IMR-90 (cell line): ENCODE data around the gene SCFD2. TPM values are rescaled to one million over a fixed set of nuclear protein-coding genes. Genes with fewer than 3 reads are reported as not detected.
A peak's percentile ranks its signal among the peaks of the same experiment; 100 is the strongest.

Experiments used
- ATAC-seq: fragments of 200-7000 bp; cut with Tn5 transposase; 2 replicates; pipeline ENCODE4 v1.9.1; 2020; ENCODE audit warnings: low read depth, mild to moderate bottlenecking, moderate library complexity
- BruUV-seq: library from RNA; stranded (reverse); fragments of 400-500 nt; replicated peaks from 2 replicates; lab custom pipeline; 2021; lab: Mats Ljungman, UMichigan
- CTCF ChIA-PET: fragments of 300-600 bp; formaldehyde crosslinking; extraction: SDS; loops from one replicate; lab custom pipeline; 2021; ENCODE audit warnings: antibody characterized with exemption; lab: Yijun Ruan, JAX
- POLR2A ChIA-PET: fragments of 300-600 bp; sonication (Branson Sonifier 250); formaldehyde crosslinking; loops from one replicate; lab custom pipeline; 2022; ENCODE audit warnings: antibody characterized with exemption; ENCODE audit not compliant: unreplicated experiment; lab: Charles Lee
- DNase-seq: peaks from one replicate; pipeline ENCODE4 v3.0.0; 2013
- H2AFZ ChIP-seq: replicated peaks from 2 replicates; pipeline ENCODE3; 2013; ENCODE audit warnings: low read length, mild to moderate bottlenecking; ENCODE audit not compliant: poor library complexity
- H2AK5ac ChIP-seq: 2 replicates; pipeline ENCODE4 v1.6.1; 2013; ENCODE audit warnings: low read depth, low read length, inconsistent platforms
- H2AK9ac ChIP-seq: replicated peaks from 2 replicates; pipeline ENCODE3; 2013; ENCODE audit warnings: mild to moderate bottlenecking, low read depth, low read length, moderate library complexity; ENCODE audit not compliant: poor library complexity
- H2BK120ac ChIP-seq: 2 replicates; pipeline ENCODE4 v1.6.1; 2013; ENCODE audit warnings: low read depth, low read length, inconsistent platforms
- H2BK15ac ChIP-seq: 3 replicates; pipeline ENCODE4 v1.6.1; 2013; ENCODE audit warnings: low read depth, low read length, inconsistent platforms
- H2BK20ac ChIP-seq: 2 replicates; pipeline ENCODE4 v1.6.1; 2013; ENCODE audit warnings: low read depth, mild to moderate bottlenecking, inconsistent platforms, low read length, moderate library complexity
- H2BK5ac ChIP-seq: 2 replicates; pipeline ENCODE4 v1.6.1; 2013; ENCODE audit warnings: mild to moderate bottlenecking, low read depth, low read length, inconsistent platforms; ENCODE audit not compliant: poor library complexity, severe bottlenecking
- H3K14ac ChIP-seq: replicated peaks from 2 replicates; pipeline ENCODE4 v1.6.1; 2013; ENCODE audit warnings: low read depth, low read length, inconsistent platforms
- H3K18ac ChIP-seq: 2 replicates; pipeline ENCODE4 v1.6.1; 2013; ENCODE audit warnings: low read depth, low read length, control low read depth
- H3K23ac ChIP-seq: 2 replicates; pipeline ENCODE4 v1.6.1; 2013; ENCODE audit warnings: low read depth, low read length, inconsistent platforms
- H3K27ac ChIP-seq: 2 replicates; pipeline ENCODE4 v1.5.1; 2013; ENCODE audit warnings: mild to moderate bottlenecking, control low read depth, low read length; ENCODE audit not compliant: insufficient read depth
- H3K27me3 ChIP-seq: 2 replicates; pipeline ENCODE4 v1.6.1; 2013; ENCODE audit warnings: low read length; ENCODE audit not compliant: control insufficient read depth, insufficient read depth
- H3K36me3 ChIP-seq: 2 replicates; pipeline ENCODE4 v1.6.1; 2013; ENCODE audit warnings: low read length, mixed read lengths; ENCODE audit not compliant: control insufficient read depth, insufficient read depth
- H3K4ac ChIP-seq: 2 replicates; pipeline ENCODE4 v1.6.1; 2013; ENCODE audit warnings: low read depth, low read length, inconsistent platforms
- H3K4me1 ChIP-seq: 2 replicates; pipeline ENCODE4 v1.6.1; 2013; ENCODE audit warnings: low read length, mixed read lengths; ENCODE audit not compliant: control insufficient read depth, insufficient read depth
- H3K4me2 ChIP-seq: 2 replicates; pipeline ENCODE4 v1.6.1; 2013; ENCODE audit warnings: low read depth, mild to moderate bottlenecking, control low read depth, low read length, moderate library complexity
- H3K4me3 ChIP-seq: 2 replicates; pipeline ENCODE4 v1.5.1; 2013; ENCODE audit warnings: low read depth, mild to moderate bottlenecking, control low read depth, low read length, moderate library complexity; ENCODE audit not compliant: insufficient read depth
- H3K56ac ChIP-seq: 2 replicates; pipeline ENCODE4 v1.6.1; 2013; ENCODE audit warnings: low read length, inconsistent platforms; ENCODE audit not compliant: insufficient read depth; ENCODE audit errors: extremely low read depth
- H3K79me1 ChIP-seq, 2 experiments: 2 replicates each; pipeline ENCODE4 v1.6.1; 2013; ENCODE audit warnings: low read length in 2 of 2, inconsistent platforms in 1 of 2, low read depth in 1 of 2
- H3K9ac ChIP-seq: 2 replicates; pipeline ENCODE4 v1.6.1; 2013; ENCODE audit warnings: low read depth, low read length, control low read depth
- H3K9me1 ChIP-seq: 2 replicates; pipeline ENCODE4 v1.6.1; 2013; ENCODE audit warnings: low read length, inconsistent platforms; ENCODE audit not compliant: insufficient read depth
- H3K9me3 ChIP-seq: 2 replicates; pipeline ENCODE4 v1.6.1; 2013; ENCODE audit warnings: low read length; ENCODE audit not compliant: control insufficient read depth, insufficient read depth
- H4K20me1 ChIP-seq: 2 replicates; pipeline ENCODE4 v1.6.1; 2013; ENCODE audit warnings: low read length, inconsistent platforms; ENCODE audit not compliant: insufficient read depth
- H4K5ac ChIP-seq: 2 replicates; pipeline ENCODE4 v1.6.1; 2013; ENCODE audit warnings: mild to moderate bottlenecking, low read depth, low read length, control low read depth
- H4K8ac ChIP-seq, 2 experiments: 2 replicates each; pipeline ENCODE4 v1.6.1; 2013; ENCODE audit warnings: low read depth in 2 of 2, low read length in 2 of 2, control low read depth in 1 of 2, inconsistent platforms in 1 of 2
- H4K91ac ChIP-seq: 2 replicates; pipeline ENCODE4 v1.6.1; 2013; ENCODE audit warnings: low read depth, low read length, inconsistent platforms; ENCODE audit not compliant: insufficient read depth
- BHLHE40 ChIP-seq: fragments of 150-350 bp; IDR thresholded peaks from 2 replicates; pipeline ENCODE4 v1.6.1; 2016; ENCODE audit warnings: mild to moderate bottlenecking, low read depth, low read length
- CEBPB ChIP-seq: IDR thresholded peaks from 2 replicates; pipeline ENCODE4 v1.6.1; 2012; ENCODE audit warnings: low read depth, low read length, improper control_type of control experiment
- CHD1 ChIP-seq: IDR thresholded peaks from 2 replicates; pipeline ENCODE4 v1.6.1; 2012; ENCODE audit warnings: low read depth, low read length, improper control_type of control experiment
- CTCF ChIP-seq: conservative IDR thresholded peaks from 2 replicates; pipeline ENCODE4 v1.5.1; 2012; ENCODE audit warnings: mild to moderate bottlenecking, low read depth, low read length, improper control_type of control experiment
- ELK1 ChIP-seq: fragments of 150-350 bp; IDR thresholded peaks from 2 replicates; pipeline ENCODE4 v1.6.1; 2016; ENCODE audit warnings: low read depth, mild to moderate bottlenecking, low read length, moderate library complexity, borderline replicate concordance
- FOS ChIP-seq: fragments of 150-350 bp; IDR thresholded peaks from 2 replicates; pipeline ENCODE4 v1.6.1; 2016; ENCODE audit warnings: low read depth, low read length
- MAFK ChIP-seq: IDR thresholded peaks from 2 replicates; pipeline ENCODE4 v1.6.1; 2012; ENCODE audit warnings: low read depth, low read length, improper control_type of control experiment
- MAZ ChIP-seq: IDR thresholded peaks from 2 replicates; pipeline ENCODE4 v1.6.1; 2012; ENCODE audit warnings: low read depth, mild to moderate bottlenecking, low read length, improper control_type of control experiment, moderate library complexity, borderline replicate concordance
- MXI1 ChIP-seq: IDR thresholded peaks from 2 replicates; pipeline ENCODE4 v1.6.1; 2012; ENCODE audit warnings: low read depth, mild to moderate bottlenecking, low read length, moderate library complexity, borderline replicate concordance
- NFE2L2 ChIP-seq: fragments of 150-350 bp; IDR thresholded peaks from 2 replicates; pipeline ENCODE4 v1.6.1; 2016; ENCODE audit warnings: low read depth, mild to moderate bottlenecking, low read length
- POLR2A ChIP-seq: IDR thresholded peaks from 2 replicates; pipeline ENCODE4 v1.6.1; 2012; ENCODE audit warnings: mild to moderate bottlenecking, low read depth, low read length
- RAD21 ChIP-seq: IDR thresholded peaks from 2 replicates; pipeline ENCODE4 v1.6.1; 2012; ENCODE audit warnings: low read length, improper control_type of control experiment
- RCOR1 ChIP-seq: IDR thresholded peaks from 2 replicates; pipeline ENCODE4 v1.6.1; 2012; ENCODE audit warnings: mild to moderate bottlenecking, low read length, improper control_type of control experiment; ENCODE audit not compliant: insufficient replicate concordance
- RFX5 ChIP-seq: IDR thresholded peaks from 2 replicates; pipeline ENCODE4 v1.8.0; 2012; ENCODE audit warnings: low read depth, mild to moderate bottlenecking, low read length, moderate library complexity
- WGBS, 2 experiments: methylation state at CpG; one replicate each; pipeline versions ENCODE4 v1.1.5 to v1.1.7; 2013; ENCODE audit warnings: missing lambda C conversion rate in 2 of 2; ENCODE audit not compliant: insufficient read length in 1 of 2; ENCODE audit errors: extremely low coverage in 2 of 2; 5-methylcytosine and 5-hydroxymethylcytosine counted together
- dilution Hi-C: fragments of 300-500 bp; cut with HindIII; formaldehyde crosslinking; loops from one replicate; pipeline ENCODE4 v1.14.3; 2018; ENCODE audit warnings: low sequenced_read_pairs; ENCODE audit not compliant: unreplicated experiment
- in situ Hi-C: fragments of 300-500 bp; cut with MboI; formaldehyde crosslinking; loops from 3 replicates; pipeline ENCODE4 v1.14.3; 2019; ENCODE audit warnings: low sequenced_read_pairs, inconsistent platforms, mixed read lengths
- intact Hi-C: fragments of 100-400 bp; cut with micrococcal nuclease; formaldehyde crosslinking; loops from 2 replicates; pipeline ENCODE4 v1.10.0; 2022
- polyA plus RNA-seq, 3 experiments: library from polyadenylated mRNA; depleted of rRNA; stranded (reverse); fragments of >200 nt; gene quantifications; 2 replicates each; pipeline ENCODE4 v1.2.3, GENCODE V29; 2012; ENCODE audit warnings: low replicate concordance in 1 of 3
- total RNA-seq: library from RNA; depleted of rRNA; stranded (reverse); fragments of >200 nt; gene quantifications from 2 replicates; pipeline ENCODE4 v1.2.3, GENCODE V29; 2012
- TF ChIP-seq, protein P1 (sequence below): fragments of 150-350 bp; IDR thresholded peaks from 2 replicates; pipeline ENCODE4 v1.6.1; 2017; ENCODE audit warnings: mild to moderate bottlenecking, antibody characterized with exemption, low read length, low read depth

The SCFD2 gene
- total and polyA plus RNA-seq, 2 of the 4 experiments (the other 2 are of a cell fraction): 18.9 to 62.4 TPM

DNA sequence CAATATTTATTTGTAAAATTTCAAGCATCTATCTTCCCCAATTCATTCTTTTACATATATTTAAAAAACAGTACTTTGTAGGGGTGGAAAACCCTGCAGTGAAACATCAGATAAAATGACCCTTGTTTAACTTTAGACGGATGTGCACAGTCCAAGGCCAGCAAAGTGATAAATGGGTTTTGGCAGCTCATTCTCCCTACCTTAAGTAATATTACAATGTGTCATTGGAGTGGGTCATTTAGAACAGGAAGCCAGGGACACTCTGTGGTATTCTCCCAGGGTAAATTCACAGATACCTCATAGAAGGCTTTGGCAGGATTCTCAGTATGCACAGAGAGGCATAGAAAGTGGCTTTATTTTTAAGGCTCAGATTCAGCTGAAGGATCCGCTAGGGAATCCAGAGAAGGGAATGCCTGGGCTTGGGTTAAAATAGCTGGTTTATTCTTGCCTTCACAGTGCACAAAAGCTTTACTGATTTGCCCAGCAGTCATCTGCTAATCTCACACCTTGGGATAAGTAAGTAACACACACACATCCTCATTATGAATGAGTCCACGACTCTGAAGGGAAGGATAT lies 297.0 kb downstream of the SCFD2 start:
- Histone ChIP-seq H3K4me1 (peaks cover 2% of the 10 kb centered on the region; the same call in 1 of the 2 replicates), H3K27ac (no peak overlapping the region), H3K36me3 (no peaks in the 10 kb centered on the region), H2AFZ (no peak overlapping the region), H4K5ac (no peak overlapping the region), H3K9me1 (no peaks in the 10 kb centered on the region), H3K27me3 (no peaks in the 10 kb centered on the region), H2AK9ac (no peak overlapping the region), H3K9me3 (no peaks in the 10 kb centered on the region), H3K9ac (no peak overlapping the region), H3K4me3 (no peak overlapping the region), H3K56ac (no peak overlapping the region), H3K79me1 (no peaks in the 10 kb centered on the region), H3K23ac (no peak overlapping the region), H2BK120ac (no peak overlapping the region), H2AK5ac (no peak overlapping the region), H3K14ac (0 out of 2 replicates have a peak overlapping the region, but pooled peaks have one; percentile 4), H2BK5ac (no peak overlapping the region), H2BK20ac (no peak overlapping the region), H3K4ac (no peak overlapping the region), H3K18ac (no peak overlapping the region), H4K91ac (no peak overlapping the region), H2BK15ac (no peak overlapping the region), H3K4me2 (peak overlapping the region; percentile 41; the same call in 1 of the 2 replicates), H4K8ac (no peak overlapping the region), H4K20me1 (no peaks in the 10 kb centered on the region)
- in situ Hi-C loops (no loop called here), intact Hi-C loops (no loop called here), dilution Hi-C loops (no loop called here)
- ATAC-seq (no peak), DNase-seq (peak; percentile 37)
- POLR2A ChIA-PET: no interaction called here
- TF ChIP-seq CHD1 (no peak), MAFK (no peak), BHLHE40 (no peak), RFX5 (no peak), MAZ (no peak), POLR2A (no peak), RCOR1 (no peak), NFE2L2 (no peak), FOS (no peak), CTCF (no peak), MXI1 (no peak), RAD21 (no peak), CEBPB (no peak), ELK1 (no peak)
- TF ChIP-seq, protein P1, sequence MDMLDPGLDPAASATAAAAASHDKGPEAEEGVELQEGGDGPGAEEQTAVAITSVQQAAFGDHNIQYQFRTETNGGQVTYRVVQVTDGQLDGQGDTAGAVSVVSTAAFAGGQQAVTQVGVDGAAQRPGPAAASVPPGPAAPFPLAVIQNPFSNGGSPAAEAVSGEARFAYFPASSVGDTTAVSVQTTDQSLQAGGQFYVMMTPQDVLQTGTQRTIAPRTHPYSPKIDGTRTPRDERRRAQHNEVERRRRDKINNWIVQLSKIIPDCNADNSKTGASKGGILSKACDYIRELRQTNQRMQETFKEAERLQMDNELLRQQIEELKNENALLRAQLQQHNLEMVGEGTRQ: no peak
- BruUV-seq: no TSS peak
- WGBS, 2 experiments: no CpG with 5 or more reads among the region's 3 CpGs
- CTCF ChIA-PET: no interaction called here
